Mesodermal cell (in vitro differentiated cells): Measurements from ENCODE around the gene RBBP6.
"Not testable (repeated sequence)": the region's sequence is repeated elsewhere in the genome, so short reads cannot be mapped to it uniquely, and the experiment has no call there.

Experiments used
- H3K27ac ChIP-seq: 2 replicates; pipeline ENCODE4 v1.7.0; 2013; ENCODE audit warnings: mild to moderate bottlenecking, low read depth, low read length, moderate library complexity; ENCODE audit not compliant: severe bottlenecking
- H3K36me3 ChIP-seq: 2 replicates; pipeline ENCODE4 v1.7.1; 2013; ENCODE audit warnings: mild to moderate bottlenecking, low read length, moderate library complexity; ENCODE audit not compliant: control insufficient read depth, insufficient read depth
- H3K4me1 ChIP-seq: one replicate; pipeline ENCODE4 v1.7.1; 2013; ENCODE audit warnings: mild to moderate bottlenecking, low read length; ENCODE audit not compliant: insufficient read depth, control insufficient read depth, poor library complexity, severe bottlenecking
- H3K4me3 ChIP-seq: 2 replicates; pipeline ENCODE4 v1.7.0; 2013; ENCODE audit warnings: low read length, control low read depth, mild to moderate bottlenecking; ENCODE audit not compliant: insufficient read depth, poor library complexity, severe bottlenecking; ENCODE audit errors: extremely low read depth
- H3K9me3 ChIP-seq: 2 replicates; pipeline ENCODE4 v1.7.1; 2013; ENCODE audit warnings: mild to moderate bottlenecking, low read length, moderate library complexity; ENCODE audit not compliant: control insufficient read depth
- WGBS, 2 experiments: methylation state at CpG; one replicate each; pipeline ENCODE4 v1.1.5; 2013; ENCODE audit warnings: missing lambda C conversion rate in 2 of 2; ENCODE audit not compliant: insufficient coverage in 2 of 2; 5-methylcytosine and 5-hydroxymethylcytosine counted together

RBBP6 gene

GRCh38 chr16:24568392-24568791 is 29.0 kb downstream of the RBBP6 start:
- H3K9me3 ChIP-seq: peaks cover 11% of the 10 kb centered on the region
- peaks cover 94% of the 10 kb centered on the region for H3K36me3 ChIP-seq
- H3K4me1 ChIP-seq: no peaks in the 10 kb centered on the region
- no peak overlapping the region for H3K4me3 ChIP-seq
- no peak overlapping the region for H3K27ac ChIP-seq
- WGBS, 2 experiments: 100% methylated on average over 1 of the region's 4 CpGs; no CpG with 5 or more reads in 1 of the 2 experiments

- no peaks in the 10 kb centered on the region for H3K4me1 ChIP-seq
- no peak overlapping the region for H3K4me3 ChIP-seq
- peaks cover 70% of the 10 kb centered on the region for H3K36me3 ChIP-seq
- WGBS, 2 experiments: 100% methylated on average over 2 to 5 of the region's 6 CpGs
- no peak overlapping the region for H3K27ac ChIP-seq
- peaks cover 11% of the 10 kb centered on the region for H3K9me3 ChIP-seq
Measured at GRCh38 chr16:24571096-24571495, 31.7 kb downstream of the RBBP6 start.

DNA sequence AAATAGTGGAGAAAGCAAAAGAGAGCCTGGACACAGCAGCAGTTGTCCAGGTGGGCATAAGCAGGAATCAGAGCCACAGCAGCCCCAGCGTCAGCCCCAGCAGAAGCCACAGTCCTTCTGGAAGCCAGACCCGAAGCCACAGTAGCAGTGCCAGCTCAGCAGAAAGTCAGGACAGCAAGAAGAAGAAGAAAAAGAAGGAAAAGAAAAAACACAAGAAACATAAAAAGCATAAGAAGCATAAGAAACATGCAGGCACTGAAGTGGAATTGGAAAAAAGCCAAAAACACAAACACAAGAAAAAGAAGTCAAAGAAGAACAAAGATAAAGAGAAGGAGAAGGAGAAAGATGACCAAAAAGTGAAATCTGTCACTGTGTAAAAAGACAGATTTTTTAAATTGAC is 32.7 kb downstream of the RBBP6 start:
- Histone ChIP-seq H3K4me3 (no peak overlapping the region), H3K27ac (no peak overlapping the region), H3K9me3 (peaks cover 11% of the 10 kb centered on the region), H3K4me1 (no peaks in the 10 kb centered on the region), H3K36me3 (peaks cover 60% of the 10 kb centered on the region)
- WGBS, 2 experiments: 90 to 100% methylated on average over 1 of the region's 2 CpGs

DNA sequence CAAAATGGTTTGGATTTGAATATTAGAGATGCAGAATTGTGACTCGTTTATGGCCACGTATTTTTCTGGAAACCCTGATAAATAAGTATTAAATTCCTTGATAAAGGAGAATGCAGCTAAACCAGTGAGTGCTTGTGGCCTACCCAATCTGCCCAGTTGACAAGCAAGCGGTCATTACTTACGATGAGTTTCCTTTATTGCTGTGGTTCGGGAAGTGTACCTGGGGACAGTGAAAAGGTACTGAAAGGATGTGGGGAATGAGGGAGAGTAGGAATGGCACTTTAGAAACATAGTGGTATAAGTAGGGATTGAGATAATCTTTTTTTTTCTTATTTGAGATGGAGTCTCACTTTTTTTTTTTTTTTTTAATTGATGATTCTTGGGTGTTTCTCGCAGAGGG is 33.8 kb downstream of the RBBP6 start:
- no peaks in the 10 kb centered on the region for H3K4me1 ChIP-seq
- H3K4me3 ChIP-seq: no peak overlapping the region
- WGBS, 2 experiments: 83 to 89% methylated on average over 5 of the region's 6 CpGs
- H3K9me3 ChIP-seq: peaks cover 11% of the 10 kb centered on the region
- peaks cover 50% of the 10 kb centered on the region for H3K36me3 ChIP-seq
- no peak overlapping the region for H3K27ac ChIP-seq

DNA sequence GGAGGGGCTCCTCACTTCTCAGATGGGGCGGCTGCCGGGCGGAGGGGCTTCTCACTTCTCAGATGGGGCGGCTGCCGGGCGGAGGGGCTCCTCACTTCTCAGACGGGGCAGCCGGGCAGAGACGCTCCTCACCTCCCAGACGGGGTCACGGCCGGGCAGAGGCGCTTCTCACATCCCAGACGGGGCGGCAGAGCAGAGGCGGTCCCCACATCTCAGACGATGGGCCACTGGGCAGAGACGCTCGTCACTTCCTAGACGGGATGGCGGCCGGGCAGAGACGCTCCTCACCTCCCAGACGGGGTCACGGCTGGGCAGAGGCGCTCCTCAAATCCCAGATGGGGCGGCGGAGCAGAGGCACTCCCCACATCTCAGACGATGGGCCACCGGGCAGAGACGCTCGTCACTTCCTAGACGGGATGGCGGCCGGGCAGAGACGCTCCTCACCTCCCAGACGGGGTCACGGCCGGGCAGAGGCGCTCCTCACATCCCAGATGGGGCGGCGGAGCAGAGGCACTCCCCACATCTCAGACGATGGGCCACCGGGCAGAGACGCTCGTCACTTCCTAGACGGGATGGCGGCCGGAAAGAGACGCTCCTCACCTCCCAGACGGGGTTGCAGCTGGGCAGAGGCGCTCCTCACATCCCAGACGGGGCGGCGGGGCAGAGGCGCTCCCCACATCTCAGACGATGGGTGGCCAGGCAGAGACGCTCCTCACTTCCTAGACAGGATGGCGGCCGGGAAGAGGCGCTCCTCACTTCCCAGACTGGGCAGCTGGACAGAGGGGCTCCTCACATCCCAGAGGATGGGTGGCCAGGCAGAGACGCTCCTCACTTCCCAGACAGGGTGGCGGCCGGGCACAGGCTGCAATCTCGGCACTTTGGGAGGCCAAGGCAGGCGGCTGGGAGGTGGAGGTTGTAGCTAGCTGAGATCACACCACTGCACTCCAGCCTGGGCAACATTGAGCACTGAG is 35.4 kb downstream of the RBBP6 start:
- H3K27ac ChIP-seq: not testable (repeated sequence)
- 95 to 97% methylated on average over 11 to 35 of the region's 66 CpGs for WGBS, 2 experiments

DNA sequence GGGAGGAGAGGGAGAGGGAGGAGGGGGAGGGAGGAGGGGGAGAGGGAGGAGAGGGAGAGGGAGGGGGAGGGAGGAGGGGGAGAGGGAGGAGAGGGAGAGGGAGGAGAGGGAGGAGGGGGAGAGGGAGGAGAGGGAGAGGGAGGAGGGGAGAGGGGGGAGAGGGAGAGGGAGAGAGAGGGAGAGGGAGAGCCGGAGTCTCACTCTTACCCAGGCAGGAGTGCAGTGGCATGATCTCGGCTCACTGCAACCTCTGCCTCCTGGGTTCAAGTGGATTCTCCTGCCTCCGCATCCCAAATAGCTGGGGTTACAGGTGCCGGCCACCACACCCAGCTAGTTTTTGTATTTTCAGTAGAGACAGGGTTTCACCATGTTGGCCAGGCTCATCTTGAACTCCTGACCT is 36.4 kb downstream of the RBBP6 start:
- Histone ChIP-seq H3K9me3 (peaks cover 11% of the 10 kb centered on the region), H3K36me3 (peaks cover 24% of the 10 kb centered on the region)
- not testable (repeated sequence) for H3K4me1 ChIP-seq, H3K4me3 ChIP-seq, H3K27ac ChIP-seq
- WGBS, 2 experiments: 83 to 97% methylated on average over 3 to 4 of the region's 4 CpGs

More for the DNA sequence above, 35.4 kb downstream of the RBBP6 start:
- not testable (repeated sequence) for H3K4me3 ChIP-seq, H3K4me1 ChIP-seq
- H3K9me3 ChIP-seq: peaks cover 11% of the 10 kb centered on the region
- H3K36me3 ChIP-seq: peaks cover 33% of the 10 kb centered on the region

DNA sequence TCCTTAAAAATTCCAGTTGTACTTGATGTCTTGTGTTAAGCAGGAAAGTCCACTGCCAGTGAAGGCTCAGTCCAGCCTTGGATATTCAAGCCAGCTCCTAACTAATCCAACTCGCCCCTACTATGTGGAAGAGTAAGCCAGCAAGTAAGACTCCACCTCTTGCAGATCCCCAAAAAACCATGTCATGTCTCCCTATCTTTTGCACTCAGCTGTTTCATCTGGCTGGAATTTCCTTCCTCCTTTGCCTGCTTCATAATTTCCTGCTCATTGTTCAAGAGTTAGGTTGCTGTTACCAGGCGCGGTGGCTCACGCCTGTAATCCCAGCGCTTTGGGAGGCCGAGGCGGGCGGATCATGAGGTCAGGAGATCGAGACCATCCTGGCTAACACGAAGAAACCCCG is 37.8 kb downstream of the RBBP6 start:
- H3K36me3 ChIP-seq: peaks cover 10% of the 10 kb centered on the region
- WGBS, 2 experiments: 83 to 100% methylated on average over 1 to 7 of the region's 11 CpGs
- H3K27ac ChIP-seq: no peak overlapping the region
- no peak overlapping the region for H3K4me3 ChIP-seq
- H3K9me3 ChIP-seq: peaks cover under 1% of the 10 kb centered on the region
- H3K4me1 ChIP-seq: no peaks in the 10 kb centered on the region

DNA sequence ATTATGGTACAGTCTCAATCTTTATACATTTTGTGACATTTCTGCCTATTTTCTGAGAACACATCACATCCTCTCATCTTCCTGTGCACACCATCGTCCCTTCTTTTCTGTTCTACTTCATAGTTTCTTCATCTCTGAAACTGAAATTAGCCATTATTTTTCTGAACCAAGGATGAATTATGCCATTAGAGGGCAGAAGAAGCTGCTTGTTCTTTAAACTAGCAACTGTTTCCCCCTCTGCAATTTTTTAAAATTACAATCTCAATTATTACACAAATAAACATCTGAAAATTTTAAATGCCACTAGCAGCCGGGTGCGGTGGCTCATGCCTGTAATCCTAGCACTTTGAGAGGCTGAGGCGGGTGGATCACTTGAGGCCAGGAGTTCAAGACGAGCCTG is 41.3 kb downstream of the RBBP6 start:
- H3K4me3 ChIP-seq: no peak overlapping the region
- WGBS, 2 experiments: 100% methylated on average over 1 of the region's 5 CpGs
- H3K4me1 ChIP-seq: peaks cover 3% of the 10 kb centered on the region

GRCh38 chr16:24583494-24583893 is 44.1 kb downstream of the RBBP6 start:
- WGBS, 2 experiments: 66 to 88% methylated on average over 2 to 5 of the region's 5 CpGs
- Histone ChIP-seq H3K36me3 (no peaks in the 10 kb centered on the region), H3K4me1 (peaks cover 3% of the 10 kb centered on the region), H3K9me3 (no peaks in the 10 kb centered on the region), H3K27ac (no peak overlapping the region), H3K4me3 (no peak overlapping the region)

More for the DNA sequence above, 41.3 kb downstream of the RBBP6 start:
- Histone ChIP-seq H3K36me3 (no peaks in the 10 kb centered on the region), H3K27ac (no peak overlapping the region), H3K9me3 (no peaks in the 10 kb centered on the region)

- Histone ChIP-seq H3K27ac (no peak overlapping the region), H3K36me3 (no peaks in the 10 kb centered on the region), H3K4me1 (peaks cover 3% of the 10 kb centered on the region), H3K4me3 (no peak overlapping the region), H3K9me3 (no peaks in the 10 kb centered on the region)
- WGBS, 2 experiments: 100% methylated on average over 1 of the region's 1 CpG; no CpG with 5 or more reads in 1 of the 2 experiments
Measured at GRCh38 chr16:24589997-24590396, 50.6 kb downstream of the RBBP6 start.
